ENCODE data around the gene ZBTB20.

Gene ZBTB20

DNA sequence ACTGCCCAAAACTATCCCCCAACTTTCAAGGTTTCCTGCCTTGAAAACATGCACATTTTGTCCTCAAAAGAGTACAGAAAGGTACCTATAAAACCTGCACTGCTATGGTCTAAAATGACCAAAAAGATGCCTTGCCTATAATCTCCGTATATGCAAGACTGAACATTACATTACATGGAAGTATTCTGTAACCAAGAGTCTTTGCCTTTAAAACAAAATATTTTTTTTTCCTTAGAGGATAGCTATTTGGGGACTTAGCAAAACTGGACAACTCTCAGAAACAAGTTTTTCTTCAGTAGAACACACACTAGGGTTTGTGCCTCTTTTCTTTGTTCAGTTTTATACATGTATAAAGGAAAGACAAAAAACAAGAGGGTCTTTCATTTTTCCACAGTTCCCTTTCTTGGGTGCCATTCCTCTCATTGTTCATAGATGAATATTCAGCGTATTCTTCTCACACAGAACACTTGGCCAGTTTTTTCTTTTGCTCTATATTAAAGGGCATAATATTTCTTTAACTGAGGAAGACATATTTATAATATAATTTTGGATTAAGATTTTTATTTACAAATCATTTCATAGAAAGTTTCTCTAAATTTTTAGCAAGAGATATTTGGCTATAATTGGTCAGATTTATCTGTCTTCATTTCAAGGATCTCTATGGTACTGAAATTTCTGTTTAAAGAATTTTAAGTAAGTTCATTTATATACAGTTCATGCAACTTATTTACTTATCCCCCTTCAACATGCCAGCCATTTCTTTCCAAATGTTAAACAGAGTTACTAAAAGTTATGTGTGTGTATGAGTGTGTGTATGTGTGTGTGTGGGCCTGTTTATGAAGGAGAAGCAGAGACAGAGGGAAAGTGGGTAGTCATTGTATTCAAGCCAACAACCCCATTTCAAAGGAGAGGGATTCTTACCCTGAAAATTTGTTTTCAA is 142.6 kb downstream of the ZBTB20 start:
- no peak for DNase-seq

DNA sequence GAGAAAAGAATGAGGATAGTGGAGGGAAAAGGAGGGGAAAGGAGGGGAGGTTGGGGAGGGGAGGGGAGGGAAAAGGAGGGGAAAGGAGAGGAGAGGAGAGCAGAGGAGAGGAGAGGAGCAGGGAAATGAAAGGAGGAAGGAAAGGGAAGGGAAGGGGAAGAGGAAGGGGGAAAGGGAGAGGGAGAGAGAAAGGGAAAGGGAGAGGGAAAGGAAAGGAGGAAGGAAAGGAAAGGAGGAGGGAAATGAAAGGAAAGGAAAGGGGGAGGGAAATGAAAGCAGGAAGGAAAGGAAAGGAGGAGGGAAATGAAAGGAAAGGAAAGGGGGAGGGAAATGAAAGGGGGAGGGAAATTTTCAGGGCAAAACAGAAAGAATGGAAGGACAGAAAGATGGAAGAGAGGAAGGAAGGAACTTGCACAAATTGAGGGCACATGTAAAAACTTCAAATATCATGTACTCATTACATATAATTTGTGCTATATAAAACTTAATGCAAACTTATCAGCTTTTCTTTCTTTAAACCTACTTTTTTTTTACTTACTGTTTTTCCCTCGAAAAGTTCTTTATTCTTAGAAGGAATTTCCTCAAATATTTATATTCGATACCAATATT is 148.0 kb downstream of the ZBTB20 start:
- DNase-seq, result no peak

DNA sequence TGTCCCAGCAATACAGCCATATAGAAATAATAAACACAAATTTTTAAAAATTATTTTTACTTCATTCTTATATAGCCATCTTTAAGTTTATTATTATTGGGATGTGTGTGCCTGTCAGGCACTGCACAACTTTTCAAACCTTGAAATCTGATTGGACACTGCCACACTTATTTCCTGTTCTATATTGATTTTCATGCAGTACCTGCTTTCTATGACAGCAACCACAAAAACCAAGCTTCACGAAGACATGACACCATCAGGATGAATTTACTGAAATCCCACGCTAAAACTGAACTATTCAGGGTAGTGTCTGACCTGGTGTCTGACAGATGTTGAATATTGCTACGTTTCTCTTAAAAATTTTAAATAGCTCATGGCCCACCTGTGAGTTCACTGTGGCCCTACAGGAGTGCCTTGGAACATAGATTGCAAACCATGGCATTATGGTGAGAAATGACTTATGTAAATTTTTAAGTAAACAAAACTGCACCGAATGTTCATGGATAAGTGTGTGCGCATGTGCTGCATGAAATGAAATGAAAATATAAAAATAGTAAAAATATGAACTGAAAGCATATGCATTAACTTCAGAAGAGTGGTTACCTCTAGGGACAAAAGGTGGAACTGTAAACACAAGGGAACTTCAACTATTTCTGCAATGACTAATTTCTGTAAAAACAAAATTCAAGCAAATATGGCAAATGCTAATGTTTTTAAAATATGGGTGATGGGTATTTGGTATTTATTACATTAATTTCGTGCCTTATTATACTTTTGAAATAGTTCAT is 152.3 kb downstream of the ZBTB20 start:
- no peak for DNase-seq

DNA sequence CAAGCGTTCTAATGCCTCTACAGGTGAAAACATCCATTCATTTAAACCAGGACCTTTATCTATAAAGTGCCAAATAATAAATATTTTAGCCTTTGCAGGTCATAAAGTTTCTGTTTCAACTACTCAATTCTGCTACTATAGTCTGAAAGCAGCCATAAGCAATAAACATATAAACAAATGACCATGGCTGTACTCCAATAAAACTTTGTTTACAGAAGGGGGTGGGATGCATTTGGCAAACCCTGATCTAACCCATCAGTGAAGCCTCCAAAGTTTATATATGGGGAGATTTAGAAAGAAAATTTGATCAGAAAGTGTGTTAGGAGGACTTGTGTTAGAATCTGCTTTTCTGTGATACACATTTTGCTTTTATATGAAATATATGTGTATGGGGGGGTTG is 161.3 kb downstream of the ZBTB20 start:
- DNase-seq, result no peak

DNA sequence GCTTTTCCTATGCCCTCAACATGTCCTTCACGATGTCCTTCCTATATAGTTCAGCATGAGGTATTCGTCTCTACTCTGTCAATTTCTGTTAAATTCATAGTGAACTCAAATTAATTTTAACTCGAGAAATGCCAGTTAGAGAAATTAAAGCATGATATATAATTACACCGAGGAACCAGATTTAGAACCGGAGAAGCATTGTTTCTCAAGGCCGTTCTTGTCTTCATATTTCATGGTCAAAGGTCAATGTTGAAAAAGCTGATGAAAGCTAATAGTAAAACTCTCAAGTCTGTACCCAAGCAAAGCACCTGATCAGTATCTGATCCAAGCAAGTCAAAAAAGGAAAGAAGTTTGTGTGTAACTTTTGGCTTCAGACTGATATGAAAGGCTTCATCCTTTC is 163.8 kb downstream of the ZBTB20 start:
- DNase-seq, result no peak

DNA sequence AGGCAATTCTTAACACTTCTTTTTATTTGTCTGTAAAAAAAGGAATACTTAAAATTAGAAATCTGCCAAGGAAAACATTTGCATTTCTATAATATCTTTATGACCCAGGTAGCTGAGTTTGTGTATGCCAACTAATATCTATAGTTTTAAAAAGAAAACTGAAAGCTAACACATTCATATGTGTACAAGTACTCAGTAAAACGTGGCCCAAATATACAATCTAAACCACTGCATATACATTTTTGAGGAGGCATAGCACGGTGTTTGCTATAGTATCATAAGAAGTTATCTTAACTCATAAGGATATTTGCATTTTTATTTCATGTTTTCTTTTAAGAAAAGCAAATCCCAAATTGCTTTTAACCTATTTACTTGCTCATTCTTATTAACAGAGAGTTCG is 172.7 kb downstream of the ZBTB20 start:
- DNase-seq, result no peak

DNA sequence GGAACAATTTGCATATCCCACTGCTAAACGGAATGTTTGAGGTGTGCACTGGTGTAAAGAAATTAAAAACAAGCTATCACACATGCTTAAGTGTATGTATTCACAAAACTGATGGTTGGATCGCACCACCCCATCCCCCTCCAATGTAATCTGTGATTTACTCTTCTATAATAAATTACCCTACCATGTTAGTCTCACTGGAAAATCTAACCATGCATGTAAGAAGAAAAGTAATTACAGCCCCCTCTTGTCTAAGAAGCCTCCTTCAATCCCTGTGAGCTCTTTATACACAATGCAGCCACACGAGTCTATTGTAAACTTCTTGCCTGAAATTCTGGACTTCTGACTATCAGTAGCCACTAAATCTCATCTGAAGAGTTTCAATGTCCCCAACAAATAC is 173.6 kb downstream of the ZBTB20 start:
- DNase-seq, result no peak

DNA sequence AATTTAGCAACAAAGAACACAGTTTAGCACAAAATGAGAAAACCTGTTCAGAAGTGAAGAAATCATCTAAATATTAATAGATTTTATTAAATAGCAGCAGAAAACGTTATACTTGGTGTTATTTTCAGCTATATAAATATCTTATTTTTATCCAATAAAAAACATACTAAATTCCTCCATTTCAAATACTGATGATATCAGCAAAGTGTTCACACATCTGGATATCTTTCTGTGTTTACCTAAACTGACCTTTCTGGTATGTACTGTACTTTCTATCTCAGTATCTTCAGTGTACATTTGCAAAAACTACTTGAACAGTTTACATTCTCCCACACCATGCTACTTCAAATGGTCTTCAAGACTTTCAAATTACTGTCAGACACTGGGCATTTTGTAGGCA is 179.9 kb downstream of the ZBTB20 start:
- no peak for DNase-seq

DNA sequence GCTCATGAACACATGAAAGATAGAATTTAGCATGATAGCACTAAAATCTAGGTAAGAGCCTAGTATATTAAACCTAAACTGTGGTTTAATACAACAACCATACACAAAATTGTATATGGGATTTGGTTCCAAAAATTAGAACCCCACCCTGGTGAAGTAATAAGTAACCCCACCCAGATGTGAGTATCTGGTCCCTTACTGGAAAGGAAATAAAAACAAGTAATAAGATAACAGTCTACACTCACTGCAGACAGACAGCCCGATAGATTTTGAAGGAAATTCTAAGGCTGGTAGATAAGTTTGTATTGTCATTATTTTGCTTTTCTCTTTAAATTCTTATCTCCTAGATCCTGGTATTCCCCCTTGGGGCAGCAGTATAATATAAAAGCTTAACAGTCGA is 184.9 kb downstream of the ZBTB20 start:
- DNase-seq, result no peak

DNA sequence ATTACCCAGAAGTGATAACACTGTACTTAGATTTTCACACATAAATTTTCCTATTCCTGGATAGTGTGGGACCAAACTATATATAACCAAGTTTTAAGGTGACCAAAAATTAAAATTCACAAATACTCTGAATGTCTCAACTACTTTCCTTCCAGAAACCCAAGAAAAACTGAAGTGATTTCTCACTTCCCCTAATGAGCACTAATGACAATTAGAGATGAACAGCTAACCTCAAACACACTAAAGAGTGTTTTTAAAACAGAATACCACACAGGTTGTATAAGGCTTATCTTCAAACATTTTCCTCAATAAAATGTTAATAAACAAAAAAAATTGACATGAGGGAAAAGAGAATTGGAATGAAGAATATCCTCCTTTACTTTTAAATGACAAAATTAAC is 188.2 kb downstream of the ZBTB20 start:
- no peak for DNase-seq

DNA sequence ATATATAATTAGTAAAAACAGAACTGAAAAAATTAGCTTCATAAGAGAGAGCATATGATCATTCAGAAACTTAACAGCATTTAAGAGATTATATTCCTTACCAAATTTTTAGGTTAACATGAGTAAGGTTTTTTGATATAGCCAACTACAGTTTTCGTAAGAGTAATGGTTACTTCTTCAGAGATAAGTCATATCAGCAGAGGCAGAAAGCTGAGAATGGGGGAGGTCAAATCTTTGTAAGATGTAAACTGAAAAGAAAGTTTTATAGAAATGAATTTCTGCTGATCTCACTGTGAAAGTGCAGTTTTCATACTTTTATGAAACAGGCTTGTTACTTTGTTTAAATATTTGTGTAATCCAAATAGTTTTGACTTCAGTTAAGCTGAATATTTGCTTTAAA is 193.3 kb downstream of the ZBTB20 start:
- DNase-seq, result no peak

DNA sequence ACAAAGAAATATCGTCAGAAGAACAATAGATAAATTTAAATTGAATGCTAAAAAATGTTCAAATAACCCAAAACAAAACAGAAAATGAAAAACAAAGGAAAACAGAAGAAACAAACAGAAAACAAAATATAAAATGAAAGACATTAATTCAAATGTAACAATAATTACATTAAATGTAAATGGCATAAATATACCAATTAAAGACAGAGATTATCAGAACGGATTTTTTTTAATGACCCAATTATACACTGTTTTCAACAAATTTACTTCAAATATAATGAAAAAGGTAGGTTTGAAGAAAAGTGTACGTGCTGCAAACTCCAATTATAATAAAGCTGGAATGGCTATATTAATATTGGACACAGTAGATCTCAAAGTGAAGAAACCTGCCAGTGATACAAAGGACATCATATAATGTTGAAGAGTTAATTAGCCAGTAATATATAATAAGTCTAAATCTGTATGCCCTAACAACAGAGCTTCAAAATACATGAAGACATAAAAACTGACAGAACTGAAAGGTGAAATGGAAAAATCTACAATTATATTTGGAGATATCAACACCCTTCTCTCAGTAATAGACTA is 193.8 kb downstream of the ZBTB20 start:
- DNase-seq, result no peak

DNA sequence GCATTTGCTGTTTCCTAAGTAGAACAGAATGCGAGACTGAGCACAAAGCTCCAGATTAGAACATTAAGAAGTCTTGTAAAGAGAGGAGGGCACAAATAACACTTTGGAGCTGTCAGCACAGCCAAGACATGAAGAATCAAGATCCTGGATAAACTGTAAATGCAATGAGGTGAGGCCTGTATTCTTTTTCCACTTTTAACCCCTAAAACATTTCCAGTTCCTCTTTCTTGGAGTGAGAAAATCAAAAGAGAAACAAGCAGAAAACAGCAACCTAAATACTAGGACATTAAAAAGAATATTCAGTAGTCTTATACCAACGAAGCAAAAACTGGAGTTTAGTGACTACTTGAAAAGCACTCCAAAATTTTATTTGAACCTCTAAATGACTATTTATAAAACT is 204.3 kb downstream of the ZBTB20 start:
- no peak for DNase-seq

DNA sequence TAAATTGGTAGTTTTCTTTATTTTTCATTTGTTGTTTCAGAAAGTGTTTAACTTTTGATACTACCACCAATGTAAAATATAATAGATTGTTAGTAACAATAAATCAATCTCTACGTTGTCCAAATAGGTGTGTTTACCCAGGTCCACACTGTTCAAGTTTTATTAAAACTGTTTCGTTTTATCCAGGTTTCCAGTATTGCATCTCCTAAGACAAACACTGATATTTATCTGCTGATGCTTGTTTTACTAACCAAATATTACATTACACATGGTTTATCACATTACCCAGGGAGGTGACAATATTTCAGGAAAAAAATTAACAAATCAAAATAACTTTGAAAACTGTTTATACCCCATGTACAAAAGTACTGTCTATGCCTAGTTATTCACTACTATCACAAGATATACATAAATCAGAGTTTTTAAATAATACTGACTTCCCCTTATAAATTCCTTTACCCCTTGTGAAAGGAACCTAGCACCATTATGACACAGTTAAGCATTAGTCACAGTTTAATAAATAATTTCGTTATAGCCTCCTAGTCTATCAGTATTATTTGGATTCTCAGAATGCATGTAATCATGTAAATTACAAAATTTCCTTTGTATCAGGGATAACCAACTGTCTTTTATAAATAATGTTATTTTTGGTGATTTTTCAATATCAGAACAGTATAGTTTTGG is 205.3 kb downstream of the ZBTB20 start:
- no peak for DNase-seq

DNA sequence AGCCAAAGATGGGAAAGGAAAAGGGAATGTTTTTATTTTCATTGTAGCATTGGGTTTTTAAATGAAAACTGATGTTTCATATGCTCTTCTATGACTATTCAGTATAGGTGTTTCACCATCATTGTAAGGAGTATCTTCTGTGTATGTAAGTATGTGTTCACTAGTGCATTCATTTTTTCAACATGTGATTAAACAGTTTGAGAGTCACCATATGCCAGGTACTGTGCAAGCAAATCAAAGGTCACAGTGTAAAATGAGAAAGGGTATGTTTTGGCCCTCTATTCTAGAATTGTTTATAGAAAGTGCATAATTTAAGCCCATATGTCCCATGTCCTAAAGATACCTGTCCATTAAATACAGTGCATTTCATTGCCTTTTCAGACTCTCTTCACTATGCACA is 207.2 kb downstream of the ZBTB20 start:
- no peak for DNase-seq

DNA sequence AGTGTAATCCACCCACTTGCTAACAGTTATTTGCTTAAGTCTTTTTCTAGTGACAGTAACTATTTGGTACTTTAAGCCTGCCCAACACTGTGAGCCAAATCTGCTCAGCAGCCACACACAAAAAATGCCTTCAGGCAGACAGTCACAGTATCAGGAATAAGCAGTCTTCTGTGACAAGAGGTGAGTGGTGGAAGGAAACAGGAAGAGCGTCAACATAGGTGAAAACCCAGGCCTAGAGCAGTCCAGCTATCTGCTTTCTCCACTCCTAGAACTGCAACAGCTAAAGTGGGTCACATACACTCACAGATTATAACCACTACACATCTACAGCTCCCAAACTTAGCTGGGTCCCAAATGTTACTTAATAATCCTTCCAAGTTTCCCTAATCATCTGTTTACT is 213.7 kb downstream of the ZBTB20 start:
- no peak for DNase-seq

DNA sequence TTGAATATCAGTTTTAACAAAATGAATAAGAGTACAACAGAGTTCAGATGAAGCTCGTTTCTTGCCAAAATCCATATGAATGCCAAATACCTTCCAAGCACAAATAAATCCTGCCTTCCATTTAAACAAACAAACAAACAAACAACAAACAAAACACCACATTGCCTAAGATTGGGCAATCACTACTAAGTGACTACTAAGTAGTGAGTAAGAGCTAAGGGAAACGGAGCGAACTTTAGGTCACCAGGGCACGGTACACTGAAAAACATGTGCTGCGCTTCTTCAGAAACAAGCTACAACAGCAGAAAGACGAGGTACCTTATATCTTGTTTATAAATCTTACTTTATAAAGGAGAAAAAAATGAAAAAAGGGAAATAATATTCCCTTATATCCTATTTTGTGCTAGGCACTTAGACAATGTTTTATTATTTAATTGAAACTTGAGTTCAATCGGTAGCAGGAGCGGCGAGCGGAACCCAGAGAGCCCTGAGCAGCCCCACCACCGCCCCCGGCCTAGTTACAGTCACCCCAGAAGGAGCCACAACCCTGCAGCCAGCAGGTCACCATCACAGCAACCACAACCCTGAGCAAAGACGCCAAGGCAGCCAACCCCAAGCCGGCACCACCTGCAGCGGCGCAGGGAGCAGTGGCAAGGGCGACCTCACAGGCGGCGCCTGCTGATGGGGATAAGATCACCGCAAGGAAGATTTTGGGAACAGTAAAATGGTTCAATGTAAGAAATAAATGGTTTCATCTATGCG is 216.9 kb downstream of the ZBTB20 start:
- DNase-seq, result no peak

DNA sequence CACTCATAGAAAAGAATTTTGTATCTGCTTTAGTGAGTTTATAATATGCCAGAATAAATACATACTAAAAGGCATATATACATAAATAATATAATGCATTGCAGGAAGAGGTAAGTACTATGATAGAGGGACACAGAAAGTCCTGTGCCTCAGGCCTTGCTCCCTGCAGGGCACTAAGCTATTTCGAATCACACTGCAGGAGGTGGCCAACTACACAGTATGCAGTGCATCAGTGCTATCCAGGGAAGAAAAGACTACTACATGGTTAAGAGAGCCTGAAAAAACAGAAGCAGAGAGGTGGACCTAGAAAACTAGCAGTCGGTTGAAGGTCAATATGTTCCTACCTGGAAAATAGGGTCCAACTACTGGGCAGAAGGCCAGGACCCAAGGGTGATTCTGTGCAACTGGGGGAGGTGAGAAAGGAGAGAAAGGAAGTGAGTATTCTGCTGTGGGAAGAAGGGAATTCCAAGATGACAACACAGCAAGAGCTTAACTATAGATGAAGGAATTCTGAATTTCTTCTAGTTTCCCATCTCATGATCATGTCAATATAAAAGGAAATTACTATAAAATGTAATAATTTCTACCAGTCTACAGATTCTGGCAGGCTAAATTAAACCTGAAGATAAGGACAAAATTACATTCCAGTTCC is 218.0 kb downstream of the ZBTB20 start:
- no peak for DNase-seq

DNA sequence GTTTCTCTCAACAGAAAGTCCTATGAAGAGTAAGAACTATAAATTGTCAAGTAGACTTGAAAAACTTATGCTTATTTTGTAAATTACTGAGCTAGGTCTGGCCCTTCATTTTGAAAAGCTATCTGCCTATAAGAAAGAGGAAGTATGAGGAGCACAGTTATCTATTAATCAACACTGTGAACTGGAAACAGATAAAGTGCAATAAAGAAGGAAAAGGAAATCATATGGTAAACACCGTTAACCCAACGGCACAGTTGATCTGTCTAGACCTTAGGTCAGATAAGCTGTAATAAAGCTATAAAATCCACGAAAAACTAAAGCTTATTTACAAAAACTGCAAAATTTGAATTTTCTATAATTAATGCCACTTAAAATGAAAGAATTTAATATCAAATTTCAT is 242.5 kb downstream of the ZBTB20 start:
- no peak for DNase-seq

DNA sequence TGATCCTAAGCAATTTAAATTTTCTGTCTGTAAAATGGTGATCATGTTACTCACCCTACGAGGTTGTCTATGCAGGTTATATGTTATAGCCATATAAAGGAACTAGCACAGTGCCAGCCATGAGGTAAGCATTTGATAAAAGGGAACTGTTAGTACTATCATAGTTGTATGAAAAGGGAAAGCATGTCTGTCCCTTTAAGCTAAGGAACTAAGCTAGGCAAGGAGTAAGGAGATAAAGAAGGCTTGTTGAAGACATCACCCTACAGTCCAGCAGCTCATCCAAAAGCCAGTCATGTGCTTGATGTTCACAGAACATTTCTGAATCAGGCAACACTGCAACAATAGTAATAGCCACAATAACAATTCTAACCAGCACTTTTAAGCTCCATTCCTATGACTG is 243.9 kb downstream of the ZBTB20 start:
- DNase-seq, result no peak

DNA sequence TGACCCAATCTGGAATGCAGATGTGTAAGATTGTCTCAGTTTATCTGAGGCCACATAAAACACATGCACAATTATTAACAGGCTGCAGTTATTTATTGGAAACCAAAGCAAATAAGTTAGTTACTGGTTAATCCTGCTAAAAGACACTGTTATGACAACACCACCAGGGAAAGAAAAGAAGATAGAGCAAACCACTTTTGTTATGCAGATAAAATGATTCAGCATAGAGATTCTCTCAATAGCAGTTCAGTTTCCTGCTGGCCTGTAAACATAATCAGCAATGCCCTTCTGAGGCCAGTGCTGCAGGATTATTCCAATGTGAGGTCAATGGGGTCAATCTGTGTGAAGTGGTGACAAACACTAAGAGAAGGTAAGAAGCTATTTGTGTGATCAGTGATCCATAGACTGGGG is 244.4 kb downstream of the ZBTB20 start:
- no peak for DNase-seq

All from NCI-H1930 (cell line).